GM18951 (cell line): Measurements from ENCODE around the gene ZNF462.

Experiments
- POLR2A ChIP-seq: IDR thresholded peaks from 4 replicates; pipeline ENCODE4 v1.6.1; 2011; ENCODE audit warnings: mild to moderate bottlenecking; ENCODE audit not compliant: insufficient read length, insufficient read depth; ENCODE audit errors: extremely low read depth
- in situ Hi-C: fragments of 300-500 bp; cut with MboI; formaldehyde crosslinking; loops from one replicate; pipeline ENCODE4 v1.12.0; 2022; ENCODE audit warnings: low sequenced_read_pairs, mixed read lengths, inconsistent platforms; ENCODE audit not compliant: unreplicated experiment

The ZNF462 gene

DNA sequence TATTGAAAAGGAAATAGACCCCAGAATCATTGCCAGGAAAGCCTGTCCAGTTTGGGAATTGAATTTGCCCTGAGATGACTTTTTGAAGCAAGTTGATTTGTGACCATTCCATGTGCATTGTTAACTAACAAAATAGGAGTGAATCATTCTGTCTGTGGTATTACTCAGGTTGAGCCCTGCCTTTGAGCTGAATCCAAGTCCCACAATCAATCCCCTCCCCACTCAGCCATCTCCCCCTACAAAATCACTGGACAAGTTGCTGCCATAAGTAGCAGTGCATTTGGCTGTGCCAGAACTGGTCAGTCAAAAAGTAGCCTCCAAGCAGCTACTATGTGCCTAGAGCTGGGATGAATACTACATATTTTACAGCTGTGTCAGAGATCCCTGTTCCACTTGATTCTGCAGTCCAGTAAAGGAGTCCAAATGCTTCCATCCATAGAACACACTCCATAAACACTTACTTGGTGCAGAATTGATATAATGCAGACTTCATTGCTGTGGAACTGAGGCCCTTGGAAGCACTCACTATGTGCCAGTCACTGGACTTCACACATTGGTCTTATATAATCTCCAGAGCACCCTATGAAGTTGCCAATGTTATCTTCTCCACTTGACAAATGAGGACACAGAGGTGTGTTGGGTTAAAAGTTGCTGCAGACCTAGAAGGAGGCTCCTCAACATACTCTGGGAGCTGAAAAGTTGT, 96.1 kb downstream of the ZNF462 start:
- in situ Hi-C loops = no loop called here
- TF ChIP-seq POLR2A = no peak

DNA sequence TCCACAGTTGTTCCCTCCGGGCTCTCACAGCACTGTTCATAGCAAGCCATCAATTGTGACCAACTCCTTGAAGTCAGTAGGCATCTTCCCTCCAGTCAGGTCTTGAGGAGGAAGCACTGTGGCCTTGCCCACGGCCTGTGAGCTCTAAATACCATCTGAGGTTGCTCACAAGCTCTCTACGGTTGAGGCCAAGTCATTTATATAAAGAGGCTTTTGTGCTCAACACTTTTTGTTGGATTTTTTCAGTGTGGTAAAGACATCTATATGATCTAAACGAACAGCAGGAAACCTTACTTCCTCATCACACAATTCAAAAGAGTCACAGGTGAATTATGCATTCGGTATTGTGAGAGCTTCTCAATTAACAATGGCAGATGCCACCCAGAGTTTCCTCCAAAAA, 97.3 kb downstream of the ZNF462 start:
- in situ Hi-C loops = no loop called here
- TF ChIP-seq POLR2A = no peak

DNA sequence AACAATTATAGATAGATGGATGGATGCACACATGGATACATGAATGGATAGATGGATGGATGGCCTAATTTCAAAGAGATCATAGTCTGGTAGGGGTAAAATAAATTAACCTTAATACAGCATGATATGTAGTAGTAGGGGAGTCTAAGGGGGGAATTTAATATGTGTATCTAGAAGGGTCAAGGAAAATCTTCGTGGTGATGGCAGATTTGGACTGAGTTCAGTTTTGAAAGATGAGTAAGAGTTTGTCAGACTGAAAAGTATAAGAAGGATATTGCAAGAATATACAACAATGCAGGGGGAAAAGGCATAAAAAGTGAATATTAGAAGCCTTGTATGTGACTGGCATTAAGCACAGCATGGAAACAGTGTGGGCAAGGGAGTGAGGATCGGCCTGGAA, 98.7 kb downstream of the ZNF462 start:
- no peak for TF ChIP-seq POLR2A

DNA sequence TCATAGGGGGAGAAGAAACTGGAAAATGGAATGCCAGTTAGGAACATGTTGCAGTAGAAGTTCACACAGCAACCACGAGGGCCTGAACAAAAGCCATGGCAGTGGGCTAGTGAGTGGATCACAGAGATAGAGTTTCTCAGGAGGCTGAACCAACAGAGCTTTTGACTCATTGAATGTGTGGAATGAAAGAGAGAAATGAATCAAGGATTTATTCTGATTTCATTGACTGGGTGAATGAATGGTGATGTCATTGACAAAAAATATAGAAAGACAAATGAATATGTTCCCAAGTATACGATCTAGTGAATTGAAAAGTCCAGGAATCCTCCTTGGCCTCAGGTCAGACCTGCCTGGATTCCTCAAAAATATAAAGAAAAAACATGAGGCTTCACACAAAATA, 99.2 kb downstream of the ZNF462 start:
- no peak for TF ChIP-seq POLR2A
- in situ Hi-C loops = no loop called here

More for the DNA sequence above, 98.7 kb downstream of the ZNF462 start:
- in situ Hi-C loops = no loop called here

DNA sequence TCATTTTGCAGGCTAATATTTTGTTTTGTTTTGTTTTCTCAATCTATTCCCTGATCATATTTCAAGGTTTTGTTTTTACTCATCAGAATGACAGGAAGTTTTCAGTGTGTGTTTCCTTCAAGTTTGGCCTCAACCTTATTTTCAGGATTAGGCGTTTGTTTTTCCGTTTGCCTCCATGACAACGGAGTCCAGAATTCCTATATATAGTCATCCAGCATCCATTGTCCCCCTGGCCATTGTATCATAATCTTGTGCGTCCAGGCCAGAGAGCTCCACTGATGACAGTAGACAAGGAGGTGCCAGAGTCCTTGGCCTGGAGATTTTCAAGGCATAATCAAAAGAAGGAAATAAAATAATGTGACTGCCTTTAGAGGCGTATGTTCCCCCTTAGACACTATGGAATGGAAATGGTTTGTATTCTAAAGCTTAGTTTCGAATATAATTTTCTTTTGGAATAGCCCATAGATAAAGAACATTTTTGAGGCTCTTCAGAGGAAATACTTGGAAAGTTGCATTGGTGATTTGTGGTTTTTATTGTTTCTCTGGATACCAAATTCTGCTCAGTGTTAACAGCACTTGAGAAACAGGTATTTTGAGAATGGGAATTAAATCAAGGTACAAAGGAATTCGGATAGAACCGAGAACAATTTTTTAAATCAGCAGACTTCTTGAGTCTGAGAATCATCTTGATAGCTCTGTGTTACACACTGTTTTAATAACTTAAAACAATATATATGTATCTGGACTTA, 99.8 kb downstream of the ZNF462 start:
- no peak for TF ChIP-seq POLR2A
- in situ Hi-C loops = no loop called here

DNA sequence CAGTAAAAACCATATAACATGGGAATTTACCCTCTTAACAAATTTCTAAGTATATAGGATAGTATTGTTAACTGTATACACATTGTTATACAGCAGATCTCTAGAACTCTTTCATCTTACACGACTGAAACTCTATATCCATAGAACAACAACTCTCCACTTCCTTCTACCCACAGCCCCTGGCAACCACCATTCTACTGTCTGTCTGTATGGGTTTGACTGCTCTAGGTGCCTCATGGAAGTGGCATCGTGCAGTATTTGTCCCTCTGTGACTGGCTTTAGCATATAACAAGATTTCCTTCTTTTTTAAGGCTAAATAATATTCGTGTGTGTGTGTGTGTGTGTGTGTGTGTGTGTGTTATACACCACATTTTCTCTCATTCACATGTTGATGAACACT, 100.7 kb downstream of the ZNF462 start:
- no peak for TF ChIP-seq POLR2A
- in situ Hi-C loops = no loop called here

DNA sequence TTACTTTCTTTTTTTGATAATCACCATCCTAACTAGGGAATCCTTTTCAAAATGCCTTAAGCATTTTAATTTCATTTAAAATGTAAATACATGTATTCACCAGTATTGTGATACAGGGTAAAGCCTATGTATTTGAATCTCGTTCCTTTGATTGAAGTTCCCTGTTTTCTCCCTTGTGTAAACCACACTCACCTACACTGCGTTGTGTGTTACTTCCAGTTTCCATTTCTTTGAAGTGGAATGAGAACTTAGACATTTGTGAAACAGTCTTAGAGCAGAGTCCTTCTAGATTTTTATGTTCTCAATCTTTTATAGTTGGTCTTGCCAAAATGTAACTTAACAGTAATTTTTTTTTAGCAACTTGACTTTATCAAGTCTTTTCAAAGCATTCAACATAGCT, 101.4 kb downstream of the ZNF462 start:
- in situ Hi-C loops = no loop called here
- no peak for TF ChIP-seq POLR2A

DNA sequence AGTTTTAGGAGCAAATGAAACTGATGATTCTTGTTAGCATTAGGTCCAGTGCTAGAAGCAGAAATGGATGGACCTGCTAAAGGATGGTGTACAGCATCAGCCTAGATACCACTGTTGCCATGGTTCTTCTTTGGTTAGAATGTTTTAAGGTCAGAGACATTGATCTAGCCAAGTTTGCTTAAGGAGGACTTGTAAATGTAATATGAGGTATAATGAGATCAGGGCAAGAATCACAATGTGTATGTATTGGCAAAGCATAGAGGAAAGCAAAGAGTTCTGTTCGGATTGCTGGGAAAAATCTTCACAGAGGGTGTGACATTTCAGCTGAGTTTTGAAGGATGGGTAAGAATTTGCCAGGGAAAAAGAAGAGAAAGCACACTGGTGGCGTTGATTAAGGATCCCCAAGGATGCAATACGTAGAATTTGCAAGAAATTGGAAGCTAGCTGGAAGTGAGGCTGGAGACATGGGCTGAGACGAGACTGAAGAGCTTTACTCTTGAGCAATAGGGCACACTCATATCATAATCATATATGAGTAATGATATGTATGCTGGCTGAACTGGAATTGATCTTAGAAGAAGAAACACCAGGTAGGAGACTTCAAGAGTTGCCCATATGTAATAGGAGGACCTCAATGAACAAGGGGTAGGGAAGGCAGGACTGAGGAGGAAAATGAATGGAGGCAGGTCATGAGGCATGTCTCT, 102.0 kb downstream of the ZNF462 start:
- TF ChIP-seq POLR2A = no peak
- in situ Hi-C loops = no loop called here

DNA sequence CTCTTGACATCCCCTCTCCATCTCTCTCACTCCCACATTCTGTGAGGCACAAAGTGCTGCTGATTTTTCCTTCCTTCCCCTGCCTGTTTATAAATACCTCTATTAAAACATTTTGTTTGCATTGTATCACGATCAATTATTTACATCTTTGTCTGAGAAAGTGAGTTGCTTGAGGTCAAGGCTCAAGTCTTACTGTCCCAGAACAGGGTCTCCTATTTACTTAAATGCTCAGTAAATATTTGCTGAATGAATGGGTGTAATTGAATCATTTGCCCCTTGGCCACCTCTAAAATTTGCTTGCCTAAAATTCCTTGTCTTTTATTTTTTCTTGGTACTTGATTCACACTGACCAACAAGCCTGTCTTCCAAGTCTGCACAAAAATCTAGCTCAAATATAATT, 103.5 kb downstream of the ZNF462 start:
- no peak for TF ChIP-seq POLR2A
- in situ Hi-C loops = no loop called here

DNA sequence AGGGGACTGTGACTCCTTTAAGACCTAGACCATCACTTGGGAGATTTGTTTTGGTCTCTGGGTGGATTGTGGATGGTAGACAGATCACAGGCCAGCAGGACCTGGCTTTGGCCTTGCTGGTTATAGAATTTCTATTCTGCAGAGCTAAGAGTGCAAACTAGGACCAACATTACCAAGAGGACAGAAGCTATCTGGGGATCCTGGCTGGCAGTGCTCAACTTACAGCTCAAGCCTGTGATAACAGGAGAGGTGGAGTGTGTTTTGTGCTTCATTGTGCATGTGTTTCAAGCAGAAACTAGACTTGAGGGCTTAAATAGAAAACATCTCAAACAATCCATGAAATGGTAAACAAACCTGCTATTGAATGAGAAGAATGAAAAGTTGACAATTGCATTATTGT, 106.7 kb downstream of the ZNF462 start:
- no peak for TF ChIP-seq POLR2A
- in situ Hi-C loops = no loop called here

DNA sequence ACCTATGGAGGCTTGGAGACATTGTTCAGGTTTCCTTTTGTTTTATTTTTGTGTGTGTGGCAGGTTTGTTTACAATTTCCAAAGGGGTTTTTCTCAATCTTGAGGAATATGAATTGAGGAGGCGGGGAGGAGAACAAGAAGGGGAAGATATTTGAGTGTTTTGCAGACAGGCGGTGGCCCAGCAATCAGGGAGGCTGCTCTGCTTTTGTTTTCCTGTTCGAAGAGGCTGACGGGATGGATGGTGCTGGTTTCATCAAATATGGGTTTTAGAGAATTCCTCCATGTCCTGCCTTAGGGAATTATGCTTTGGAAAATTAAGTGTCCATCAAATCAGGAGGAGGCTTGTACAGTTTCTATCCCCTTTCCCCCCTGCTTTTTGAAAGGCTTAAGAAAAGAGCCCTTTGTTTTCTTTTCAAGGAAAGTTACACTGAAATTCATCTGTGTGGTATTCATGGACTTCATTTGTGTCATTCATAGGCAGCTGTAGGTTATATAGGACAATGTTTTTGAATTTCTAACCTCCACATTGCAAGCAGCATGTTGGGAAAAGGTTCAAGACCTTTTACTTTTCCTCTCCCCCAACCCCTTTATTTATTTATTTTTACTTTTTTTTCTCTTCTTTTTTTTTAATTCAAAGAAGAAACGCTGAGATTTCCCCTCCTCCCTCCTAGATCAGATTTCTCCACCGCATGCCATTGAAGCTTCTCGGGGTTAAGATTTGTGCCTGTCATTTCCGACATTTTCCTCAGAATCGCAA, 107.4 kb downstream of the ZNF462 start:
- no peak for TF ChIP-seq POLR2A
- in situ Hi-C loops = no loop called here

DNA sequence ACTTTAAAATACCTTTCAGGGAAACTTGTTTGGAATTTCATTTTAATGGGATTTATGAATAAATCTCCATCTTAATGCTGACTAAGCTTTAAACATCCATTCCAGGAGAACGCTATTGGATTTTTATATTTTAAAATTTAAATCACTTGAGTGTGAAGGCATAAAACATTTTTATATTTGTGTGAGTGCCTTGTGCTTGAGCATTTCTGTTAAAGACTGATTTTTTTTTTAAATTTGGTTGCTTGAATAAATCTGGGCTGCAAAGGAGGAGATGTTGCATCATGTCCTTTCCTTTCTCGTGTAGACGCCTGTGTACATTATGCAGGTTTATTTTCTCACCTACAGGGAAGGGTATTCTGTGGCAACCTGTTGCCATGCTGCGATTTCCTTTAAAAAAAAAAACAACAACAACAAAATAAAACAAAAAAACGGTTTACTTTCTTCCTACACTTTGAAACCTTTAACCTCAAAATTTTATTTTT, 108.1 kb downstream of the ZNF462 start:
- TF ChIP-seq POLR2A = no peak
- in situ Hi-C loops = no loop called here

DNA sequence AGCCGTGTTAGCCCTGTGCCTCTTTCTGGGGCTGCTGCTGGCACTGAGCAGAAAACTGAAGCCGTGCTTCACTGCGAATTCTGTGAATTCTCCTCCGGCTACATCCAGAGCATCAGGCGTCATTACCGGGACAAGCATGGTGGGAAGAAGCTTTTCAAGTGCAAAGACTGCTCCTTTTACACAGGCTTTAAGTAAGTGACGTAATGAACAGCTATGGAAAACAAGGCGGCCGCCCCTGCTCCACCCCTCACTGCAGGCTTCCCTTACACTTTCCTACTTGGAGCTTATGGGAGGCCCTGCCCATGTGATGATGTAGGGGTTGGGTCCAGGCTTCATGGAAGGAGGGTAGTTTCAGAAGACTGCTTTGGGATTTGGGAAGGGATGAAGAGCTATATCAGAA, 109.1 kb downstream of the ZNF462 start:
- in situ Hi-C loops = no loop called here
- TF ChIP-seq POLR2A = no peak

DNA sequence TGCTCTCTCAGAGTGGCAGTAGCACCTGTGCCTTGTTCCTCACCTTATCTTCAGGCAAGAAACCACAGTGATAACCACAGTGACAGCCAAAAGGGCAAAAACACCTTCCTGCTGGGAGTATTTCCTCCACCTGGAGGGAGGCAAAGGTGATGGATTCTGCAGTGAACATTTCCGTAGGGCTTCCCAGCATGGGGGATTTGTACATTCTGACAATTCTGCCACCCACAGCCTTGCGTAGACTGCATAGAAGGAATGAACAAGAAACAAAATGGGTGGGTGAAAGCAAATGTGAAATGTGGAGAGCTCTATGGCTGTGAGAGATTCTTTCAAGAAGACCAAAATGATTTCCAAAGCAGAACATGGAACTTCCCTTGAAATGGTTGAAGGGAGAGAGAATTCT, 111.4 kb downstream of the ZNF462 start:
- in situ Hi-C loops = no loop called here
- no peak for TF ChIP-seq POLR2A
